IMR-90 (cell line): ENCODE measurements around the gene DMD.

ENCODE experiments used
- CEBPB ChIP-seq: IDR thresholded peaks from 2 replicates; pipeline ENCODE4 v1.6.1; 2012; ENCODE audit warnings: low read depth, low read length, improper control_type of control experiment
- CTCF ChIP-seq: conservative IDR thresholded peaks from 2 replicates; pipeline ENCODE4 v1.5.1; 2012; ENCODE audit warnings: mild to moderate bottlenecking, low read depth, low read length, improper control_type of control experiment
- POLR2A ChIP-seq: IDR thresholded peaks from 2 replicates; pipeline ENCODE4 v1.6.1; 2012; ENCODE audit warnings: mild to moderate bottlenecking, low read depth, low read length
- RAD21 ChIP-seq: IDR thresholded peaks from 2 replicates; pipeline ENCODE4 v1.6.1; 2012; ENCODE audit warnings: low read length, improper control_type of control experiment
- RFX5 ChIP-seq: IDR thresholded peaks from 2 replicates; pipeline ENCODE4 v1.8.0; 2012; ENCODE audit warnings: low read depth, mild to moderate bottlenecking, low read length, moderate library complexity
- SMC3 ChIP-seq: fragments of 150-350 bp; IDR thresholded peaks from 2 replicates; pipeline ENCODE4 v1.6.1; 2016; ENCODE audit warnings: low read depth, mild to moderate bottlenecking, antibody characterized with exemption, low read length, moderate library complexity

DNA sequence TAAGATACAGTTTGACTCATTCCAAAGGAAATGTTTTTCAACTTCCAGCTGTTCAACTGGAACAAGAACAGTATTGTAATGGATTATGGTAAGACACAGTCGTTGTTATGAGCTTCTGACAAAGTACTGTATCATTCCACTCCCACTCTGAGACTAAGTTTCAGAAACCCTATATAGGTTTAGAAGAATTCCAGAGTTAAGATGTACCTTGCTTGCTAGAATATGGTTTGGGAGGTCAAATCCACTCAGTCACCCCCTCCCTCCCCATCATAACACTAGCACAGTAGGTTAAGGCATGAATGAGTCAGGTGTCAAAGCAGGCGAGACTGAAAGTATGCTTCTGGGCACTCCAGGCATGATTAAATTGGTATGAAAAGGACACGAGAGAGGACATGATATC is 339.7 kb downstream of the DMD start:
- TF ChIP-seq POLR2A (no peak), RAD21 (no peak), SMC3 (no peak), CTCF (no peak), RFX5 (no peak), CEBPB (peak; percentile 14; the same call in 1 of the 2 replicates)
